ENCODE data around the gene RBM26. TPM values are rescaled to one million over a fixed set of nuclear protein-coding genes. Genes with fewer than 3 reads are reported as not detected.

The RBM26 gene
- total and polyA plus RNA-seq, 2 experiments from 2014 or later, result 46.0 to 69.3 TPM

GRCh38 chr13:79314652-79315051, 91.4 kb downstream of the RBM26 start:
- no peaks in the 10 kb centered on the region; the same call in 1 of the 2 replicates for H3K36me3 ChIP-seq (ENCODE audit: insufficient read depth)
- H3K4me3 ChIP-seq, result no peak overlapping the region
- DNase-seq (ENCODE audit: low spot score) (no peak), ATAC-seq (no peak)
- no peak overlapping the region for H3K27ac ChIP-seq (ENCODE audit: low read depth)
- no peaks in the 10 kb centered on the region for H3F3A ChIP-seq (replicated peaks; ENCODE audit: low read depth)
- no peaks in the 10 kb centered on the region for H3K4me1 ChIP-seq (ENCODE audit: insufficient read depth)
- Mint-ChIP-seq H3K27me3 (ENCODE audit: insufficient read depth, low read depth, poor library complexity) (no peaks in the 10 kb centered on the region), H3K36me3 (ENCODE audit: low read depth) (peaks cover 11% of the 10 kb centered on the region; the same call in 2 of the 3 replicates), H3K27ac (no peak overlapping the region), H3K4me1 (peaks cover 5% of the 10 kb centered on the region; the same call in 2 of the 3 replicates), H3K9me3 (no peaks in the 10 kb centered on the region), H3K4me3 (no peak overlapping the region)
- no peaks in the 10 kb centered on the region for H3K27me3 ChIP-seq (ENCODE audit: insufficient read depth)
- H3K9me2 ChIP-seq (ENCODE audit: insufficient read depth), result no peaks in the 10 kb centered on the region
- no peak overlapping the region for H3K4me2 ChIP-seq
- no peak overlapping the region for H2AFZ ChIP-seq
- no peak for TF ChIP-seq JUNB (IDR thresholded peaks at IDR 0.05; ENCODE audit: unreplicated experiment)
- H4K20me1 ChIP-seq (replicated peaks; ENCODE audit: insufficient read depth), result no peaks in the 10 kb centered on the region
- no peaks in the 10 kb centered on the region for H3K79me2 ChIP-seq (replicated peaks; ENCODE audit: insufficient read depth)

DNA sequence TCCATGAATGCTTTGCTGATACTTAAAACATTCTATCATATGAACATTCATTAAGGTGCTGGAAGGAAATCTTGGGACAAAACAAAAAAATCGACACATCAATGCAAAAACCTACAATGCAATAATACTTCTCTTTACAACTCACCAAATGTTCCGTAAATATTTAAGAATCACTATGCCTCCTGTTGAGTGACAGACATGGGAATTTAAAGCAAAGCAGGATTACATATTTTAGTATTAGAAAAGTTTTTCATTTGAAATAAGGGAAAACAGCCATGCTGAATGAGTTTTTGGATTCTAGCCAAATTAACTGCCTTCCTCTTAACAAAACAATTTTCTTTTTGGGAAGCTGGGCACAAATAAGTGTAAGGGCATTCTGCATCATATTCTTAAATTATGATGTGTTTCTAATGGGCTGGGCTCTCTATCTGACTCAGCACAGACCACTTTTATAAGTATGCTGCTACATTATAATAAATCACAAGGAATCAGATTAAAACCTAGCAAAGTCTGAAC, 93.7 kb downstream of the RBM26 start:
- Histone ChIP-seq H3K27ac (ENCODE audit: low read depth) (no peak overlapping the region; the same call in 1 of the 2 replicates), H3K4me1 (ENCODE audit: insufficient read depth) (no peaks in the 10 kb centered on the region), H3K4me3 (no peak overlapping the region), H3F3A (replicated peaks; ENCODE audit: low read depth) (no peaks in the 10 kb centered on the region), H3K27me3 (ENCODE audit: insufficient read depth) (no peaks in the 10 kb centered on the region), H3K36me3 (ENCODE audit: insufficient read depth) (no peaks in the 10 kb centered on the region), H3K9me2 (ENCODE audit: insufficient read depth) (no peaks in the 10 kb centered on the region), H4K20me1 (replicated peaks; ENCODE audit: insufficient read depth) (no peaks in the 10 kb centered on the region), H2AFZ (no peak overlapping the region), H3K4me2 (no peak overlapping the region), H3K79me2 (replicated peaks; ENCODE audit: insufficient read depth) (no peaks in the 10 kb centered on the region)
- Mint-ChIP-seq H3K27me3 (ENCODE audit: insufficient read depth, low read depth, poor library complexity) (no peaks in the 10 kb centered on the region), H3K36me3 (ENCODE audit: low read depth) (peaks cover 3% of the 10 kb centered on the region; the same call in 1 of the 3 replicates), H3K27ac (peak overlapping the region; percentile 82; the same call in 1 of the 2 replicates), H3K4me3 (no peak overlapping the region), H3K9me3 (no peaks in the 10 kb centered on the region), H3K4me1 (peaks cover 8% of the 10 kb centered on the region)
- ATAC-seq, result no peak
- no peak for DNase-seq (ENCODE audit: low spot score)
- TF ChIP-seq POLR2AphosphoS5 (IDR thresholded peaks at IDR 0.05; ENCODE audit: low read depth) (no peak), STAT1 (IDR thresholded peaks at IDR 0.05; ENCODE audit: unreplicated experiment) (no peak), CREB1 (CRISPR knock-in tag; IDR thresholded peaks at IDR 0.05; ENCODE audit: low read depth) (no peak), JUNB (IDR thresholded peaks at IDR 0.05; ENCODE audit: unreplicated experiment) (no peak), EZH2phosphoT487 (IDR thresholded peaks at IDR 0.05; ENCODE audit: unreplicated experiment) (no peak), REST (IDR thresholded peaks at IDR 0.05; ENCODE audit: unreplicated experiment) (no peak), EZH2 (IDR thresholded peaks at IDR 0.05; ENCODE audit: low read depth, unreplicated experiment) (no peak), ZNF114 (CRISPR knock-in tag; IDR thresholded peaks at IDR 0.05) (no peak), NANOG (IDR thresholded peaks at IDR 0.05; ENCODE audit: borderline replicate concordance) (no peak), ZNF331 (CRISPR knock-in tag; IDR thresholded peaks at IDR 0.05; ENCODE audit: low read depth) (no peak)
- TF ChIP-seq, protein P1, sequence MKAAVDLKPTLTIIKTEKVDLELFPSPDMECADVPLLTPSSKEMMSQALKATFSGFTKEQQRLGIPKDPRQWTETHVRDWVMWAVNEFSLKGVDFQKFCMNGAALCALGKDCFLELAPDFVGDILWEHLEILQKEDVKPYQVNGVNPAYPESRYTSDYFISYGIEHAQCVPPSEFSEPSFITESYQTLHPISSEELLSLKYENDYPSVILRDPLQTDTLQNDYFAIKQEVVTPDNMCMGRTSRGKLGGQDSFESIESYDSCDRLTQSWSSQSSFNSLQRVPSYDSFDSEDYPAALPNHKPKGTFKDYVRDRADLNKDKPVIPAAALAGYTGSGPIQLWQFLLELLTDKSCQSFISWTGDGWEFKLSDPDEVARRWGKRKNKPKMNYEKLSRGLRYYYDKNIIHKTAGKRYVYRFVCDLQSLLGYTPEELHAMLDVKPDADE (IDR thresholded peaks at IDR 0.05), result no peak
- TF ChIP-seq, protein P2, sequence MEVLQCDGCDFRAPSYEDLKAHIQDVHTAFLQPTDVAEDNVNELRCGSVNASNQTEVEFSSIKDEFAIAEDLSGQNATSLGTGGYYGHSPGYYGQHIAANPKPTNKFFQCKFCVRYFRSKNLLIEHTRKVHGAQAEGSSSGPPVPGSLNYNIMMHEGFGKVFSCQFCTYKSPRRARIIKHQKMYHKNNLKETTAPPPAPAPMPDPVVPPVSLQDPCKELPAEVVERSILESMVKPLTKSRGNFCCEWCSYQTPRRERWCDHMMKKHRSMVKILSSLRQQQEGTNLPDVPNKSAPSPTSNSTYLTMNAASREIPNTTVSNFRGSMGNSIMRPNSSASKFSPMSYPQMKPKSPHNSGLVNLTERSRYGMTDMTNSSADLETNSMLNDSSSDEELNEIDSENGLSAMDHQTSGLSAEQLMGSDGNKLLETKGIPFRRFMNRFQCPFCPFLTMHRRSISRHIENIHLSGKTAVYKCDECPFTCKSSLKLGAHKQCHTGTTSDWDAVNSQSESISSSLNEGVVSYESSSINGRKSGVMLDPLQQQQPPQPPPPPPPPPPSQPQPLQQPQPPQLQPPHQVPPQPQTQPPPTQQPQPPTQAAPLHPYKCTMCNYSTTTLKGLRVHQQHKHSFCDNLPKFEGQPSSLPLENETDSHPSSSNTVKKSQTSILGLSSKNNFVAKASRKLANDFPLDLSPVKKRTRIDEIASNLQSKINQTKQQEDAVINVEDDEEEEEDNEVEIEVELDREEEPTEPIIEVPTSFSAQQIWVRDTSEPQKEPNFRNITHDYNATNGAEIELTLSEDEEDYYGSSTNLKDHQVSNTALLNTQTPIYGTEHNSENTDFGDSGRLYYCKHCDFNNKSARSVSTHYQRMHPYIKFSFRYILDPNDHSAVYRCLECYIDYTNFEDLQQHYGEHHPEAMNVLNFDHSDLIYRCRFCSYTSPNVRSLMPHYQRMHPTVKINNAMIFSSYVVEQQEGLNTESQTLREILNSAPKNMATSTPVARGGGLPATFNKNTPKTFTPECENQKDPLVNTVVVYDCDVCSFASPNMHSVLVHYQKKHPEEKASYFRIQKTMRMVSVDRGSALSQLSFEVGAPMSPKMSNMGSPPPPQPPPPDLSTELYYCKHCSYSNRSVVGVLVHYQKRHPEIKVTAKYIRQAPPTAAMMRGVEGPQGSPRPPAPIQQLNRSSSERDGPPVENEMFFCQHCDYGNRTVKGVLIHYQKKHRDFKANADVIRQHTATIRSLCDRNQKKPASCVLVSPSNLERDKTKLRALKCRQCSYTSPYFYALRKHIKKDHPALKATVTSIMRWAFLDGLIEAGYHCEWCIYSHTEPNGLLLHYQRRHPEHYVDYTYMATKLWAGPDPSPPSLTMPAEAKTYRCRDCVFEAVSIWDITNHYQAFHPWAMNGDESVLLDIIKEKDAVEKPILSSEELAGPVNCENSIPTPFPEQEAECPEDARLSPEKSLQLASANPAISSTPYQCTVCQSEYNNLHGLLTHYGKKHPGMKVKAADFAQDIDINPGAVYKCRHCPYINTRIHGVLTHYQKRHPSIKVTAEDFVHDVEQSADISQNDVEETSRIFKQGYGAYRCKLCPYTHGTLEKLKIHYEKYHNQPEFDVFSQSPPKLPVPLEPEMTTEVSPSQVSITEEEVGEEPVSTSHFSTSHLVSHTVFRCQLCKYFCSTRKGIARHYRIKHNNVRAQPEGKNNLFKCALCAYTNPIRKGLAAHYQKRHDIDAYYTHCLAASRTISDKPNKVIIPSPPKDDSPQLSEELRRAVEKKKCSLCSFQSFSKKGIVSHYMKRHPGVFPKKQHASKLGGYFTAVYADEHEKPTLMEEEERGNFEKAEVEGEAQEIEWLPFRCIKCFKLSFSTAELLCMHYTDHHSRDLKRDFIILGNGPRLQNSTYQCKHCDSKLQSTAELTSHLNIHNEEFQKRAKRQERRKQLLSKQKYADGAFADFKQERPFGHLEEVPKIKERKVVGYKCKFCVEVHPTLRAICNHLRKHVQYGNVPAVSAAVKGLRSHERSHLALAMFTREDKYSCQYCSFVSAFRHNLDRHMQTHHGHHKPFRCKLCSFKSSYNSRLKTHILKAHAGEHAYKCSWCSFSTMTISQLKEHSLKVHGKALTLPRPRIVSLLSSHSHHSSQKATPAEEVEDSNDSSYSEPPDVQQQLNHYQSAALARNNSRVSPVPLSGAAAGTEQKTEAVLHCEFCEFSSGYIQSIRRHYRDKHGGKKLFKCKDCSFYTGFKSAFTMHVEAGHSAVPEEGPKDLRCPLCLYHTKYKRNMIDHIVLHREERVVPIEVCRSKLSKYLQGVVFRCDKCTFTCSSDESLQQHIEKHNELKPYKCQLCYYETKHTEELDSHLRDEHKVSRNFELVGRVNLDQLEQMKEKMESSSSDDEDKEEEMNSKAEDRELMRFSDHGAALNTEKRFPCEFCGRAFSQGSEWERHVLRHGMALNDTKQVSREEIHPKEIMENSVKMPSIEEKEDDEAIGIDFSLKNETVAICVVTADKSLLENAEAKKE (CRISPR knock-in tag; IDR thresholded peaks at IDR 0.05), result no peak

Data from GM23338 (cell line).